ENCODE measurements around the gene NAV3.

DNA sequence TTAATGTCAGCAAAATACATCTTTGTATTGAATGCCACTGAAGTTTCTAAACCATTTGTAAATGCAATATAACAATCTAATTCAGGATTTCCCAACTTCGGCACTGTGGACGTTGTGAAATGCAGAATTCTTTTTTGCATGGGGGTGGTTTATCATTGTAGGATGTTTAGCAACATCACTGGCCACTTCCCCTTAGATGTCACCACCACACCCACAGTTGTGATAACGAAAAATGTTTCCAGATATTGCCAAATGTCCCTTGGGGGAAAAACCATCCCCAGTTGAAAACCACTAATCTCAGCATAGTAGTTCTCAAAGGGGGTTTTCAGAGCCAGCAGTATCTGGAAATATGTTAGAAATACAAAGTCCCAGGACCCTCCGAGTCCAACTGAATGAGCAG, 203.3 kb downstream of the NAV3 start:
- TF ChIP-seq POLR2A (IDR thresholded peaks at IDR 0.05) = no peak
- TF ChIP-seq, protein P1, sequence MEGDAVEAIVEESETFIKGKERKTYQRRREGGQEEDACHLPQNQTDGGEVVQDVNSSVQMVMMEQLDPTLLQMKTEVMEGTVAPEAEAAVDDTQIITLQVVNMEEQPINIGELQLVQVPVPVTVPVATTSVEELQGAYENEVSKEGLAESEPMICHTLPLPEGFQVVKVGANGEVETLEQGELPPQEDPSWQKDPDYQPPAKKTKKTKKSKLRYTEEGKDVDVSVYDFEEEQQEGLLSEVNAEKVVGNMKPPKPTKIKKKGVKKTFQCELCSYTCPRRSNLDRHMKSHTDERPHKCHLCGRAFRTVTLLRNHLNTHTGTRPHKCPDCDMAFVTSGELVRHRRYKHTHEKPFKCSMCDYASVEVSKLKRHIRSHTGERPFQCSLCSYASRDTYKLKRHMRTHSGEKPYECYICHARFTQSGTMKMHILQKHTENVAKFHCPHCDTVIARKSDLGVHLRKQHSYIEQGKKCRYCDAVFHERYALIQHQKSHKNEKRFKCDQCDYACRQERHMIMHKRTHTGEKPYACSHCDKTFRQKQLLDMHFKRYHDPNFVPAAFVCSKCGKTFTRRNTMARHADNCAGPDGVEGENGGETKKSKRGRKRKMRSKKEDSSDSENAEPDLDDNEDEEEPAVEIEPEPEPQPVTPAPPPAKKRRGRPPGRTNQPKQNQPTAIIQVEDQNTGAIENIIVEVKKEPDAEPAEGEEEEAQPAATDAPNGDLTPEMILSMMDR (IDR thresholded peaks at IDR 0.05) = no peak
